Chondrocyte (in vitro differentiated cells): ENCODE results near the gene RTN1. TPM values are rescaled to one million over a fixed set of nuclear protein-coding genes. Genes with fewer than 3 reads are reported as not detected.

ENCODE experiments used
- DNase-seq: peaks from one replicate; pipeline ENCODE4 v3.0.0; 2021; ENCODE audit warnings: mixed read lengths, low spot score
- H3K27ac Mint-ChIP-seq: one replicate; pipeline ENCODE4 v1.8.0; 2021; ENCODE audit warnings: mild to moderate bottlenecking, moderate library complexity, mixed read lengths; ENCODE audit not compliant: unreplicated experiment
- H3K27me3 Mint-ChIP-seq: 2 replicates; pipeline ENCODE4 v1.8.0; 2021; ENCODE audit warnings: low read depth, mixed read lengths
- H3K36me3 Mint-ChIP-seq: 2 replicates; pipeline ENCODE4 v1.8.0; 2021; ENCODE audit warnings: low read depth, mixed read lengths
- H3K4me1 Mint-ChIP-seq: 2 replicates; pipeline ENCODE4 v1.8.0; 2021; ENCODE audit warnings: low read depth, mild to moderate bottlenecking, mixed read lengths
- H3K4me3 Mint-ChIP-seq: one replicate; pipeline ENCODE4 v1.8.0; 2021; ENCODE audit warnings: mild to moderate bottlenecking, moderate library complexity, mixed read lengths; ENCODE audit not compliant: unreplicated experiment
- H3K9me3 Mint-ChIP-seq: 2 replicates; pipeline ENCODE4 v1.8.0; 2021; ENCODE audit warnings: low read depth, mixed read lengths
- CTCF ChIP-seq: fragments of 200-600 bp; sonication (generic); IDR thresholded peaks from 2 replicates; pipeline ENCODE4 v1.5.0; 2021; ENCODE audit warnings: antibody characterized with exemption, mild to moderate bottlenecking, moderate library complexity
- long read RNA-seq: library from polyadenylated mRNA; stranded (forward); transcript quantifications from one replicate; pipeline ENCODE4 v2.0.0, GENCODE V29; 2021
- total RNA-seq: library from RNA; stranded (reverse); gene quantifications from 3 replicates; pipeline ENCODE4 v1.2.1, GENCODE V29; 2021

RTN1 gene, protein sequence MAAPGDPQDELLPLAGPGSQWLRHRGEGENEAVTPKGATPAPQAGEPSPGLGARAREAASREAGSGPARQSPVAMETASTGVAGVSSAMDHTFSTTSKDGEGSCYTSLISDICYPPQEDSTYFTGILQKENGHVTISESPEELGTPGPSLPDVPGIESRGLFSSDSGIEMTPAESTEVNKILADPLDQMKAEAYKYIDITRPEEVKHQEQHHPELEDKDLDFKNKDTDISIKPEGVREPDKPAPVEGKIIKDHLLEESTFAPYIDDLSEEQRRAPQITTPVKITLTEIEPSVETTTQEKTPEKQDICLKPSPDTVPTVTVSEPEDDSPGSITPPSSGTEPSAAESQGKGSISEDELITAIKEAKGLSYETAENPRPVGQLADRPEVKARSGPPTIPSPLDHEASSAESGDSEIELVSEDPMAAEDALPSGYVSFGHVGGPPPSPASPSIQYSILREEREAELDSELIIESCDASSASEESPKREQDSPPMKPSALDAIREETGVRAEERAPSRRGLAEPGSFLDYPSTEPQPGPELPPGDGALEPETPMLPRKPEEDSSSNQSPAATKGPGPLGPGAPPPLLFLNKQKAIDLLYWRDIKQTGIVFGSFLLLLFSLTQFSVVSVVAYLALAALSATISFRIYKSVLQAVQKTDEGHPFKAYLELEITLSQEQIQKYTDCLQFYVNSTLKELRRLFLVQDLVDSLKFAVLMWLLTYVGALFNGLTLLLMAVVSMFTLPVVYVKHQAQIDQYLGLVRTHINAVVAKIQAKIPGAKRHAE
- total RNA-seq, result 0.32 to 0.44 TPM (median 0.34 TPM) in 3 replicates
- long read RNA-seq, result 0 reads

DNA sequence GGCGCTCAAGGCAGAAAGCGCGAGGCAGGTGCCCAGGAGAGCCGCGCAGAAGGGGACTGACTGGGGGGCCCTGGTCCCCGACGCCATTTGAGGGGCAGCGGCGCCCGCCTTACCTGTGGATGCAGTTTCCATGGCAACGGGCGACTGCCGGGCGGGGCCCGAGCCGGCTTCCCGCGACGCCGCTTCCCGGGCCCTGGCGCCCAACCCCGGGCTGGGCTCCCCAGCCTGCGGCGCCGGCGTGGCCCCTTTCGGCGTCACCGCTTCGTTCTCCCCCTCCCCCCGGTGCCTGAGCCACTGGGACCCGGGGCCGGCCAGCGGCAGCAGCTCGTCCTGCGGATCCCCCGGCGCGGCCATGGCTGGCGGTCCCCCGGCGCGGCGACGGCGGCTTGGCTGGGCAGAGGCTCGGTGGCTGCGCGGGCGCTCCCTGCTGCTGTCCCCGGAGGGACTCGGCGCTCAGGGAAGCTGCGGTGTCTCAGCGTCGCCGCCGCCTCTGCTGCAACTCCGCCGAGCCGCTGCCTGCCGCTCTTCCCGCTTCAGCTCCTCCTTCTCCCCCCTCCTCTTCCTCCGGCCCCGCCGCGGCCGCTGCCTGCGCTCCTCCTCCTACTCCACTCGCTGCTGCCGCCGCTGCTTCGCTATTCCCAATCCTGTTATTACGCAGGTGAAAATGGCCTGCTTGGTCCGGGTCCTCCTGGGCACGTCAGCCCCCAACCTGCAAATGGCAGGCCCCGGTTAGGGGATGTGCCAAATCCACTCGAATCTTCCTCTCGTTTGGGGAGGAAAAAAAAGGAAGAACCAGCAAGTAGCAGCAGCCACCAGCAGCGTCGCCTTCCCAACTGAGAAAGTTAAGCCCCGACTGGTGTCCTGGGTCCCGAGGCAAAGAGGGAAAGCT lies at the start of gene RTN1:
RTN1 (minus strand) TSS at position 500 of the 889 bp plus-strand sequence; CDS start at position 354, 146 bp downstream.
- Mint-ChIP-seq H3K36me3 (no peaks in the 10 kb centered on the region), H3K4me3 (peak within 1 kb of the TSS; percentile 88), H3K27me3 (peaks cover 65% of the 10 kb centered on the region), H3K4me1 (peaks cover 10% of the 10 kb centered on the region), H3K9me3 (peaks cover 7% of the 10 kb centered on the region), H3K27ac (peak within 1 kb of the TSS; percentile 32)
- DNase-seq, result no peak
- TF ChIP-seq CTCF, result no peak

- H3K9me3 Mint-ChIP-seq, result no peaks in the 10 kb centered on the region
- H3K27me3 Mint-ChIP-seq, result peaks cover 37% of the 10 kb centered on the region
- no peak for TF ChIP-seq CTCF
- H3K27ac Mint-ChIP-seq, result no peak overlapping the region
- DNase-seq, result no peak
- peaks cover 10% of the 10 kb centered on the region for H3K4me1 Mint-ChIP-seq
- peak overlapping the region; percentile 21 for H3K4me3 Mint-ChIP-seq
- H3K36me3 Mint-ChIP-seq, result no peaks in the 10 kb centered on the region
These were observed 49.8 kb upstream of the RTN1 start for GRCh38 chr14:59920378-59920683.

GRCh38 chr14:59919570-59920377 lies 49.2 kb upstream of the RTN1 start, which contains the start of gene LRRC9:
LRRC9 (plus strand) TSS chr14:59920144.
- peak; percentile 77 for DNase-seq
- no peaks in the 10 kb centered on the region for H3K36me3 Mint-ChIP-seq
- TF ChIP-seq CTCF, result no peak
- peak within 1 kb of the TSS; percentile 70 for H3K4me3 Mint-ChIP-seq
- no peaks in the 10 kb centered on the region for H3K9me3 Mint-ChIP-seq
- H3K4me1 Mint-ChIP-seq, result peaks cover 10% of the 10 kb centered on the region
- H3K27ac Mint-ChIP-seq, result no peak within 1 kb of the TSS
- peaks cover 37% of the 10 kb centered on the region for H3K27me3 Mint-ChIP-seq

GRCh38 chr14:59918824-59919569 lies 48.4 kb upstream of the RTN1 start:
- H3K4me3 Mint-ChIP-seq, result peak overlapping the region; percentile 70
- H3K9me3 Mint-ChIP-seq, result no peaks in the 10 kb centered on the region
- H3K27ac Mint-ChIP-seq, result no peak overlapping the region
- H3K4me1 Mint-ChIP-seq, result peaks cover 10% of the 10 kb centered on the region
- peak; percentile 81 for TF ChIP-seq CTCF
- peaks cover 37% of the 10 kb centered on the region for H3K27me3 Mint-ChIP-seq
- DNase-seq, result no peak
- H3K36me3 Mint-ChIP-seq, result no peaks in the 10 kb centered on the region
